ENCODE measurements around the gene COL15A1.

Gene COL15A1

DNA sequence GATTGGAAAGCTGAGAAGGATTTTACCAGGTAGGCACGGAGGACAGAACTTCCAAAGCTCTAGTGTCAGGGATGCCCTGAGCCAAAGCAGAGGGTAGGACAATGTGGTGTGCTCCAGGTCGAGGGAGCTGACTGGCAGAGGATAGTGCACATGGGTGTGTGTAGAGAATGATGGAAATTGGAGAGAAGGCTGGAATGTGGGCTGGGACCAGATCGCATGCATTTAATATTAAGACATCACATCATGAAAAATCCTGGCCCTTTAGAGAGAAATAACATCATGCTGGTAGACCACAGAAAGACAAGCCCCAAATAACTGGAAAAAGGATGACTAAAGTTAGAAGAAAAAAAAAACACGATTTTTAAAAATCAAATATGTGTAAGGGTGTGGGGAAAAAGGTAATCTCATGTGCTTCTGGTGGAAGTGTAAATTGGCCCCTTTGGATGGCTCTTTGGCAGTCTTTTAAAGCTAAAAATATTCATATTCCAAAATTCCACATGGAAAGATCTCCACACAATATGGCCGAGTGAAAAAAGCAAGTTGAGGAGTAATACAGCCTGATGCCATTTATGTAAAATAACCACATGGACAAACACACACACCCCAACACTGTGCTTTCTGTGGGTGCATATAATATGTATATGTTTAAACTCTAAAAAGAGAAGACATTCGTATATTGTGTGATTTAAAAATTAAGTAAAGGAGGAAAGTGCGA lies 94.2 kb downstream of the COL15A1 start:
- DNase-seq (ENCODE audit: low read depth, low spot score), result no peak

DNA sequence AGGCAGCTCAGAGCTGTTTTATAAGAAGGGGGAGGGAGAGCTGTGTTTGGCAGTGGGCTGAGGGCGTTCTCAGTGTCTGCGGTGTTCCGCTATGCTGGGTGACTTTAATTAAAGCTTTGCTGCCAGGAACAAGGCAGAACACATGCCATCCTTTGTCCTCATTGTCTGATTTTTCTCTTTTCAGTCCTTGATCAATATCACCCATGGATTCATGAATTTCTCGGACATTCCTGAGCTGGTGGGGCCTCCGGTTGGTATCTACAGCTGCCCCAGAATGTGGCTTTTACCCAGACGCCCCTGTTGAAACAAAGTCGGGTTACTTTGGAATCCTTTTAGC lies 94.7 kb downstream of the COL15A1 start:
- DNase-seq (ENCODE audit: low read depth, low spot score), result no peak

DNA sequence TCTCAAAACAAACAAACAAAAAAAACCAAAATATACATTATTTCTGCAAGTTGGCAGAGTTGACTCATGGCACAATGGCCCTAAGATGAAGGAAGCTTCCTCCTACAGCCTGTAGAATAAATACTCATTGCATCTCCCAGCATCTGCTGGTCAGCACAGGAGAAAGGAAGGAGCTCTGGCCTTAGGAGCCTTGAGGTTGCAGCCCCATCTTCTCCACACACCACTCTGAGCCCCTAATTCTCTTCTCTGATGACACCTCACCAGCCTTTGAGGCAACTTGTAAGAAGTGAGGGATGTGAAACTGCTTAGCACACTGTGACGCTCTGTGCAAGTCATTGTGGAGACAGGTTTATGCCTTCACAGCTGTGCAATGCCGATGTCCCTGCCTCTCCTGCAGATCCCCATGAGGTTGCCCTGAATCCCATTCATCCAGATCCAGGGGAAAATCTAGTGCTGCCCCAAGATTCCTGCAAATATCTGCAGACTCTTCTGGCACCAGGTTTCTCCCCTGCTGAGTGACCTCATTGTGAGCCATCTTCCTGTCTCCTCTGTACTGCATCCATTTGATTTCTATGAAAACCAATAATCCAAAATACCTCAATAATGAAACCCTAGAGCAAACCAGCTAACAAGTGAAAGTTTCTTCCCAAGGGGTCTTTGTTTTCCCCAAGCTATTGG lies 95.9 kb downstream of the COL15A1 start:
- no peak for DNase-seq (ENCODE audit: low read depth, low spot score)

DNA sequence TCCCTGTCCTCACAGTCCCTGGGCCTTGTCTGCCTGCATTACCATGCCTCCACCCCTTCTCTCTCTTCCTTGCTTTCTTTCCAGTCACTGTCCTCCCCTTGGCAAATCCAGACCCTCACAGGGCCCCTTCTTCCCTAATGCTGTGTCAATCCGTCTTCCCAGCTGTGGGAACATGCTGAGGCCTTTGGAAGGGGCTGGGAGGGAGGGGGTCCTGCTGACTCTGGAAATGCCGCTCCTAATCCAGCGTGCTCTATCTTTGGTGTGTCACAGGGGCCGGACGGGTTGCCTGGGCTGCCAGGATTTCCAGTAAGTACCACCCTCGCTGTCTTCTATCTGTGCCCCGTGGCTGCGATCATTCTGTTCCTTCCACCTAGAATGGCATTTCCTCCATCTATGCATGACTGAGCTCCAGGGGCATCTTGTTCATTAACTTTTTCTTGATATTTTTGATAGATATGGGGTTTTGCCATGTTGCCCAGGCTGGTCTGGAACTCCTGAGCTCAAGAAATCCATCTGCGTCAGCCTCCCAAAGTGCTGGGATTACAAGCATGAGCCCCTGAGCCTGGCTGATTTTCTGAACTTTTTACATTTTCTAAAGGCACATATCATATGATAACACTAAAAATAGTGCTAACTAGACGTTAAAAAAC lies 96.7 kb downstream of the COL15A1 start:
- DNase-seq (ENCODE audit: low read depth, low spot score), result no peak

DNA sequence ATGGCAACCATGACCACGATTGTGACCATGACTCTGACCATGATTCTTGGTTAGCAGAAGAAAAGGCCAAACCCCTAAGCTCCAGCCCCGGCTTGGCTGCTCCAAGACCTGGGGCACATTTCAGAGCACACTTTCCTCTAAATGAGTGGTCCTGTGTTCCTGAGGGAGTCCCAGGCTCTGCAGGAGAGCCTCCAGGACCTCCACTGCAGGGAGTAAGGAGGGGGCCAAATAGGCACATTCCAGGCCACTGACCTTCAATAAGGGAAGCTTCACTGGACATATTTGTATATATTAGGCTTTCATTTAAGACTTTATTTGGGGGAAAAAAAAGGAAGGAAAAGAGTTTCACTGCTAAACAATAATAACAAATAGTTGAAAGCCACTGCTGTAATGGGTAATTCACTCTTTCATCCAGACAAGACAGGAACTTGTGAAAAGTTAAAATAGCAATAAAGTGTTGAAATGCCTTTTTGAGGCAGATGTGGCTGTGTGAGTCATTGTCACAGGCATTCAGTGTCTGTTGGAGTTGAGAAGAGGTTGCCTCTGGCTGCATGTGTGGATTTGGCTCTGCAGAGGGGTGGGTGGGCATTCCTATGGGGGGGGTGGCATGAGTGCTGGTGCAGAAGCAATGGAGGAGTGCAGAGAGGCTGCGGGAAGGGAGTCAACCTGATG lies 97.3 kb downstream of the COL15A1 start:
- DNase-seq (ENCODE audit: low read depth, low spot score), result no peak

DNA sequence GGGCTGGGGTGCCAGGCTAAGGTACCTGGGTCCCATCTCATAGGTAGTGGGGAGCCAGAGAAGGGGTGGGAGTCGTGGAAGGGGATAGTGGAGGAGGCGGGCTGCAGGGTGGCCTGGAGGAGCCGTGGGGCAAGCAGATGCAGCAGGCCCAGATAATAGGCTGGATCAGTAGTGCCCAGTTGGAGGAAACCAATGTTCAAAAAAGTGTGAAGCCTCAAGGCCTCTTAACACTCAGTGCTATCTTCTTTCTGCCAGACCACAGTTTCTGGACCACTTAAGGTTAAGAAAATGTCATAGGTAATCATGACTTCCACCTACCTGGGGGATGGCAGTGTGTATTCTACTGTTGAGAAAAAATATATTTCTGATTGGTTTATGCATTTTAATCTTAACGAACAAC lies 97.9 kb downstream of the COL15A1 start:
- no peak for DNase-seq (ENCODE audit: low read depth, low spot score)

DNA sequence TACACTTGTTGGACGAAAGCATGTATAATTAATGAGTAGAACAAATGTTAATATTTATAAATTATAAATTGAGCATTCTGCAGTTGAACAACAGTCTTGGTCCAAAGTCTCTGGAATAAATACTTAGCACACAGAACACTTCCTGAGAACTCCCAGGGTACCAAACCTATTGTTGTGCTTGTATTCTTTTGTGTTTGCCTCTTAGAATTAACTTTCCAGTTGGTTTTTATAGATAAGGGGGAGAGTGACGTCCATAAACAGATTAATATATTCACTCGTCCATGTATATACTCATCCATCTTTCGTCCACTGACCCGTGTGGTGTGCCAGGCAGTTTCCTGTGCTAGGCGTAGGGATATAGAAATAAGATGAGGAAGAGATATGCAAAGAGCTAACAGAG lies 98.9 kb downstream of the COL15A1 start:
- DNase-seq (ENCODE audit: low read depth, low spot score), result no peak

DNA sequence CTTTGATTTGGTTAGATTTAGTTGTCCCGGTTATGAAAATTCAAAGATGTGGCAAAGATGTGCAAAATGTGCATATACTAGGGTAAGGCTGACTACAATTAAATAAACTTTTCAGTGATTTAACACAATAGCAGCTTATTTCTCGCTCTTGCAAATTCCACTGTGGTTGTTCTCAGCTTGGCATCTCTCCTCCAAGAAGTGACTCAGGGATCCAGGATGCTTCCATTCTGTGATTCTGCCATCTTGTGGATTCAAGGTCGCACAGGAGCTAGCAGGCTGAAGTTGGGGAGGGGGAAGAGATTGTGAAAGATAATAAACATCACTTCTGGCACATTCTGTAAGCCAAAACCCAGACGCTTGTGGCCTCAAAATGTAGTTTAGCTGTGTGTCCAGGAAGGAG lies 101.1 kb downstream of the COL15A1 start:
- DNase-seq (ENCODE audit: low read depth, low spot score), result no peak

DNA sequence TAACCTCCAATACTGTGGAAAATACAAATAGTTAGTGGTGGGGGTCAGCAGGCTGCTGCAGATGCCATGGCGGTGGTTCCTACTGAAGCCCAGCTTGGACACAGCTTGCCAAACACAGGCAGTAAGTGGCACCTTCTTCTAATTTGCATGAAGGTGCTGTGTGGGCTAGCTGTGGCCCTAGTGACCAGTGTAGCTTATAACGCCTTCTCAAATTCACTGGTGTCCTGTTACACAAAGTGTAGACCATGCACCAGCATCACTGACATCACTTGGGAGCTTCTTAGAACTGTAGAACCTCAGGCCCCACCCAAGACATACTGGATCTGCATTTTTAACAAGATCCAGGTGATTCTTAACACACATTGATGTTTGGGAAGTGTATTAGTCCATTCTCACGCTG lies 102.4 kb downstream of the COL15A1 start:
- DNase-seq (ENCODE audit: low read depth, low spot score), result no peak

DNA sequence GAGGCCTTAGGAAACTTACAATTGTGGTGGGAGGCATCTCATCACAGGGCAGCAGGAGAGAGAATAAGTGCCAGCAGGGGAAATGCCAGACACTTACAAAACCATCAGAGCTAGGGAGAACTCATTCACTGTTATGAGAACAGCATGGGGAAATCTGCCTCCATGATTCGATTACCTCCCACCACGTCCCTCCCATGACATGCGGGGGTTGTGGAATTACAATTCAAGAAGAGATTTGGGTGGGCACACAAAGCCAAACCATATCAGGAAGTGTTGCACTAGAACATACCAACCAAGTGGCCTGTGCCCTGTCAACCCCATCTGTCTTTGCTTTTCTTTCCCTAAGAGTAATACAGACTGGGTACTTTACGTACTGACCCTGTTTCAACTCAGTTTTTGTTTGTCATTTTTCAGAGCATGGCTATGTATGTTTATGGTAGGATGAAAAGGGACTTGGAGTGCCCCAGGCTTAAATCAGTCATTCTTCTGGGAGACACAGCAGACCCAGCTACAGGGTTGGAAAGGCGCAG lies 102.9 kb downstream of the COL15A1 start:
- no peak for DNase-seq (ENCODE audit: low read depth, low spot score)

DNA sequence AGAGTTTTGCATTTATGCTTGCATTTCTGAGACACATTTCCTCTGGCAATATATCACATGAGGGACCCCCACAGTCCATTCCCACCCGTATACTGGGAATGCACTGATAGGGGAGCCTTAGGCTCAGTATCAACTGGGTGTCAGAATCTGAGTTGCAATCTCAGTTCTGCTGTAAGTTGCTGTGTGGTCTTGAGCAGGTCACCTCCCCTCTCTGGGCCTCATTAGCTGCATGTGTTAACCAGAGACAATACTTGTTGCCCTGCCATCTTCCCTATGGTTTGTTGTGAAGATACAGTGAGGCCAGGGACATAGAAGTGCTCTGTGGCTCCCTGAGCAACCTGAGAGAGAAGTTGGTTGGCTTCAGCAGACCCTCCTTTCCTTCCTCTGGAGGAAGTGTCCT lies 105.5 kb downstream of the COL15A1 start:
- DNase-seq (ENCODE audit: low read depth, low spot score), result no peak

DNA sequence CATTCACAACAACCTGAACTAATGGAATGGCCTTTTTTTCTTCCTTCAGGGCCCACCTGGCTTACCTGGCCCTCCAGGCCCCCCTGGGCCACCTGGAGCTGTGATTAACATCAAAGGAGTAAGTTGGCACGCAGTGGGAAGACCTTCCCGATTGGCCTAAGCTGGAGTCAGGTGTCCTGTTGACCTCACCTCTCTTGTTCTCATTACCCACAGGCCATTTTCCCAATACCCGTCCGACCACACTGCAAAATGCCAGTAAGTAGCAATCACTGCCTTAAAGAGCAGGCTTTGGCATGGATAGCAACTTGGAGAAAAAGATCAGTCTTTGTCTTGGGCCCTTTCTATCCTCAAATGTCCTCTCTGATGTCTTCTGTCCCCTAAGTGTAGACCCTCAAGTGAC lies 105.9 kb downstream of the COL15A1 start:
- DNase-seq (ENCODE audit: low read depth, low spot score), result no peak

DNA sequence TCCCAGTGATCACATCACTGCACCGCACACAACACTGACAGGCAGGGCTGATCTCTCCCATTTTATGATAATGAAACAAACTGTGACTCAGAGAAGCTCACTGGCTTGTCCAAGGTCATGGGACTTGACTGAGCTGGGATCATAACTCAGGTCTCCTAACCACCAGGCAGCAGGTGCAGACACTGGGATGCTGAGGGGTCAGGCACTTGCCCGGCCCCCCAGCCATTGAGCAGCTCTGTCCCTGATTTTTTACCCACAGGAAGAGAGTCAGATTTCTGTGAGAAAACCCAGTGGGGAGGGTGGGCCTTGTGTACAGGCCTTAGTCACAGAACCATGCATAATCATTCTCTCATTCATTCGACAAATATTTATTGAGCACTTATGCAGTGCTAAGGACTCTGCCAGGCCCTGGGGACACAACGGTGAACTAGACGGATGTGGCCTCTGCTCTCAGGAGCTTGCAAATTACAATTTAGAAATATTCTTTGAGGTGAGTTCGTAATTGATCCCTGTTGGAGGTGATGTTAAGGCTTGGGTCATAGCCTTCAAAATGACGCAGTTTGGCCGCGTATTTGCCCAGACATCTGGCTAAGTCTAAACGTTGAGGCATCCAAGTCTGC lies 106.7 kb downstream of the COL15A1 start:
- no peak for DNase-seq (ENCODE audit: low read depth, low spot score)

DNA sequence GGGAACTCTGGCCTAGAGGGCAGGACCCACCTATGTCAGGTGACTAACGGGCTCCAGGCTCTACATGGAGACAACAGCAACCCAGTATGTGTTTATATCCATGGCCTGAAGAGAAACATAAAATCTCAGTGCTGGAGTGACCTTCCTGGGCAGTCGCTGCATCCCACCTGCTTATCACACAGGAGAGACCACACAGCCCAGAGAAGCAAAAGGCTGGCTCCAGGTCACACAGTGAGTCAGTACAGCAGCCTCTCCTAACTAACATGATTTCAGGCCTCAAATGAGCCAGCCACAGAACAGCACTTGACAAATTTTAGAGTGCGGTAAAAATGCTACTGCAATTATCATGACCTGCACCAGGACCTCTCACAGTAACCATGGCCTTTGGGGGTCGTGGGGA lies 107.2 kb downstream of the COL15A1 start:
- no peak for DNase-seq (ENCODE audit: low read depth, low spot score)

DNA sequence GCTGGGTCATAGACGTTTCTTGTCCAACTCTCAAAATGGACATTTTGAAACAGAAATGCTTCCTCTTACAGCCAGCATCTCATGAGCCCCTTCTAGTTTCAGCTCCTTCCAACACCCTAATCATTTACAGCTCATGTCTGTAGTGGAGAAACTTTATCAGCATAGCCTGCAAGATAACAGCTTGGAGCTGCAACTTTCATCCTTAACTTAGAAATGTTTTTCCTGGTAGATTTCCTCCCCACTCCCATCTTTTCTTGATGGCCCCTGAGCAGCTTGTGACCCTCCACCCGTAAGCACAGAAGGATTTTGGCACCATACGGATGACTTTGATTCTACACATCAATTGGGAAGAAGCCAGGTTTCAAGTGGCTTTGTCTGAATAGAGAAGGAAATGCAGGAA lies 107.7 kb downstream of the COL15A1 start:
- DNase-seq (ENCODE audit: low read depth, low spot score), result no peak

DNA sequence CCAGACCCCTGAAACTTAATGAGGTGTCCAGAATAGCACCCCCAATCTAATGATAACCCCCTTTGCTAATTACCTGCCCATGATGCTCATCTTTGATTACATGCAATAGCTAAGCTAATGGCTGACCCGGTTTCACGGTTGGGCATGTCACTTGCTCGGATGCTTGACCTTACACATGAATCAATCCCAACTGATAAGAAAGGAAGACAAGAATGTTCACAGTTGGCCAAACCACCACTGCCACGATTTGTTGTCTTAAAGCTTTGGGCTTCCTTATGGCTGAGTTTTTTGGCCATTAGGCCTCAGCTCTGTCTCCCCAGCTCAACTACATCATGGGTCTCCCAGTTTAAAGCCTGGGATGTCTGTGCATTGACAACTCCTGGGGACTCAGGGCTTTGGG lies 108.1 kb downstream of the COL15A1 start:
- DNase-seq (ENCODE audit: low read depth, low spot score), result no peak

DNA sequence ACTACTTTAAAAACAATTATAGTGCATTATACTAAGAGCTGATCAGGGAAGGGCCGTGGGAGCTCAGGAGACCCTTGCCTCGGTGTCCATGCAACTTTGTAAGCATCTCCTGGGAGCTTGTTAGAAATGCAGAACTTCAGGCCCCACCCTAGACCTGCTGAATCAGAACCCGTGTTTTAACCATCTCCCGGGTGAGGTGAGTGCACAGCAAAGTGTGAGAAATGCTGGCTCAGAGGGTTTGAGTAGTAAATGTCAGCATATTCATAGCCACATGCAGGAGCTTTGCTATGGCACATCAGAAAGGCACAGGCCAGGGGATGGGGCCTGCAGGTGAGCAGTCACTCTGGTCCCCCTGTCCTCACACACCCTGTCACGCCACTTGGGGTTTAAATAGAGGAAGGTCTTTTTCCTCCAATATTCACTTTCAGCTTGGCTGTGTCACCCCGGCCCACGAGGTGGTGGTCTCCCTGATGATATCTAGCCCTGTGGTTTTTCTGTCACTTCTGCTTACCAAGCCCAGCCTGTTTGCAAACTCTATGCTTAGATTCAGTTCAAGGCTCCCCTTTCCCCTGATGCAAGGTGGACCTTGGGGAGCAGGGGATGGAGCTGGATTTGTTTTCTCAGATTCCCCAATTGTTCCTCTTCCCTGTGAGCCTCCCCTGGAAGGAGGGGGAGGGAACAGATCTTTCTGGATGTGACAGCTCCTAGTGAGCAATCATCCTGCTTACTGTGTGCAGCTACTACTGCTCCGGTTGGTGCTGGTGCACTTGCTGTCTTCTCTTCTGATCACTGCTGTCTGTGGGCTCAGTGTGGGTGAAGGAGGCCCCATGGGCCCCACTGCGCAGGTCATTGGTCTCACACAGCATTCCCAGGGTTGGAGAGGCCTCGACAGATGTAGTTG lies 109.4 kb downstream of the COL15A1 start:
- DNase-seq (ENCODE audit: low read depth, low spot score), result no peak

DNA sequence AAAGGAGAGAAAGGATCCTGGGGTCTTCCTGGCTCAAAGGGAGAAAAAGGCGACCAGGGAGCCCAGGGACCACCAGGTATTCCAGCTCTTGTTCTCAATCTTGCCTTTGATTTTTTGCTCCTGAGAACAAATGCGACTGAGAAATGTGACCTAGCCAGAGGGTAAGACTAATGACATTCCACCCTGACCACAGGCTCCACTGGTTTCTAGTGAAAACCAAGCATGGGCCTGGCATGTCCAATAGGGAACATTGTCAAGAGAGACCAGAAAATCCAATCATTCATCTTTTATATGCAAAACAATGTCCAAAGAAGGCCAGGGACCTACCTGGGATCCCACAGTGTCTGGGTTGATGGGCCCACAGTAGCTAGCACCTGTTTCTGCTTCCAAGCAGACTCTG lies 110.9 kb downstream of the COL15A1 start:
- no peak for DNase-seq (ENCODE audit: low read depth, low spot score)

DNA sequence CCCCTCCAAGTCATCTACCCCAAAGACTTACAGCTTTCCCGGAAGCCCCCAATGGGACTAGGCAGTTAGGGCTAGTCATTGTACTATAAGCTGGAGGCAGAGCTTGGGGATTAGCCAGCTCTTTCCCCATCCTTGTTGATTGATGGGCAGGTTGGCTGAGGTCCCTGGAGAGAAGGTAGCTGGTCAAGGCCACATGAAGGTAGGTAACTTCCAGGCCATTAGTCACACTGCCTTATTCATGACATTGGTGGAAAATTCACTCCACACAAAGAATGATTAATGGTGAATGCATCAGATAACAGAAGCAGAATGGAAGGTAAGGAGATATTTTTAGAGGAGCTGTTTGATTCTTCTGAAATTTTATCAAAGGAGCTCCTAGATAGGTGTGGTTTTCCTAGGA lies 111.7 kb downstream of the COL15A1 start:
- no peak for DNase-seq (ENCODE audit: low read depth, low spot score)

DNA sequence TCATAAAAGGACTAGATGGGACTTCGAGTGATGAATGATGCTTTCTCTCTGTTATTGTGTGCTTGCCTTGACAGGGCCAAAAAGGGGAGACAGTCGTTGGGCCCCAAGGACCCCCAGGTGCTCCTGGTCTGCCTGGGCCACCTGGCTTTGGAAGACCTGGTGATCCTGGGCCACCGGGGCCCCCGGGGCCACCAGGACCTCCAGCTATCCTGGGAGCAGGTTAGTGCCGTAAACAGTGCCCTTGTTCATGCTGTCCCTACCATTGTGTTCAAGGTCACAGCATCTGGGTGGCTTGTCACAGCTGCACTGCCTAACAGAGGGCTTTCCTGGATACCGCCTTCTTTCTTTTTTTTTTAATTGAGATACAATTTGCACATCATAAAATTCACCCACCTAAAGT lies 112.5 kb downstream of the COL15A1 start:
- DNase-seq (ENCODE audit: low read depth, low spot score), result no peak
